ENCODE data around the gene PAEP. TPM values are rescaled to one million over a fixed set of nuclear protein-coding genes. Genes with fewer than 3 reads are reported as not detected.

The PAEP gene
- total RNA-seq, 1 donor from 2014 or later = not detected

DNA sequence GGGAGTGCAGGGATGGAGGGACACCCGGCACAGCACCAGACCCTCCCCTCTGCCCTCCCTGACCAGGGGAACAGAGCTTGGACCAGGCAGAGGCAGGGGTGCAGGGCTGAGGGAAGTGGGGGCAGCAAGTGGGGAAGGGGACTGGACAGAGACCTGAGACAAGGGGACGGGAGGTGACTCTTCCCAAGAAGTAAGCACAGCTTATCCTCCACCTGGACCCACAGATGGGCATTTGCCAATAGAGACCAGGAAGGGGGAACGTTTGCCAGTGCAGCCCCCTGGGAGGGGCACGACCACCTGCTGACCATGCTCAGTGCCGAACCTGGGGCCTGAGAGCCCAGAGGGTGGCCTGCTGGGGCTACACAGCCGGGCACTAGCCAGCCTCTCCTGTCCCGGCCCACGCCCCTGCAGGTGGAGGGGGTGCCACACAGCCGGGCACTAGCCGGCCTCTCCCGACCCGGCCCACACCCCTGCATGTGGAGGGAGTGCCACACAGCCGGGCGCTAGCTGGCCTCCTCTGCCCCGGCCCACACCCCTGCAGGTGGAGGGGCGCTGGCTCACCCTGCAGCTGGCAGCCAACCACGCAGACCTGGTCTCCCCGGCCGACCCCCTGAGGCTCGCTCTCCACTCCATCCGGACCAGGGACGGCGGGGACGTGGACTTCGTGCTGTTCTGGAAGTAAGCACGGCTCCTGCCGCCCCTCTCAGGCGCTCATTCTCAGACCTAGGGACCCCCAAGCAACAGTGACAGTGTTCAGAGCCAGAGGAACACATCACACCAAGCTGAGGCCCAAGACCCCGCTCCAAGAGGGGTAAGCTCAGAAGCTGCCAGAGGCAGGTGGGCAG is 53.5 kb downstream of the PAEP start:
- no peaks in the 10 kb centered on the region for H3K27me3 Mint-ChIP-seq (ENCODE audit: low read depth)
- H3K4me1 Mint-ChIP-seq (ENCODE audit: low read depth) = no peaks in the 10 kb centered on the region
- intact Hi-C loops (cut with micrococcal nuclease) = no loop called here

DNA sequence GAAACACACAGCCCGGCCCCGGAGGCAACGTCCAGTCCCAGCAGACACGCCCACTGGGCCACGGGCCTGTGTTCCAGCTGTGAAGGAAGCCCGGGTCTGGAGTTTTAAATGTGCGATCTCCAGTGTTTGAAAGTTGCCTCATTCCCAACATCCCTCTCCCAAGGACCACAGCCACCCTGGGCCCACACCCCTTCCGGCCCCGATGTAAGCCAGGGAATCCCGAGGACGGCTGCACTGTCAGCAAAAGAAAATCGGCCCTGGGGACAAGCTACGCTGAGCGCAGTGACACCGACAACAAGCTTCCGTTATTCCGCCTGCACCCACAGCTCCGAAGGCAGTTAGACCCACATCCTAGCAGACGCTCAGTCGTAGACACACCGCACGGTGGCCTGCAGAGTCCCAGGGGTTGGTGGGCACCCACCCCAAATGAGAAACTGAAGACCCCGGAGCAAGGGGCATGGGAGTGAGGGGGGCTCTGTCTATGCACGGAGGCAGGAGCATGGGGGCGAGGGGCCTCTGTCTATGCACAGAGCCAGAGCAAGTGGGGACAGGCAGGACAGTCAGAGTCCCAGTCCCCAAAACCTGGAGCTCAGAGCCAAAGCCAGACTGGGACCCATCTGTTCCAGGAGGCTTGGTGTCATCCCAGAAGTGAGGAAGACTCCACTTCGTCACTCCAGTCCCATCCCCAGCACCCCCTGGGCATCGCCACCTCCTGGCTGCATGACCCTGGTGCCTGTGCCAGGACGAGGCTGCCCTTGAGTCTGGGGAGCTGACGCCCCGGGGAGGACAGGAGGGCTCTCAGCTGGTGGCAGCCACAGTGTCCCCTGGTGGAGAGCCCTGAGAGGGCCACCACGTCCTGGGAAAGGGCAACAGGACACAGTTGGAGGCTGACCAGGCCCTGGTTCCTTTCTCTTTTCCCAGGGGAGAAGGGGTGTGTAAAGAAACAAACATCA is 54.4 kb downstream of the PAEP start:
- H3K36me3 Mint-ChIP-seq (ENCODE audit: low read depth) = no peaks in the 10 kb centered on the region
- intact Hi-C loops (cut with micrococcal nuclease) = no loop called here

More for the DNA sequence above, 53.5 kb downstream of the PAEP start:
- Mint-ChIP-seq H3K27ac (no peak overlapping the region), H3K4me3 (ENCODE audit: low read depth) (no peak overlapping the region), H3K9me3 (no peaks in the 10 kb centered on the region), H3K36me3 (ENCODE audit: low read depth) (no peaks in the 10 kb centered on the region)
- DNase-seq (ENCODE audit: low spot score) = no peak

More for the DNA sequence above, 54.4 kb downstream of the PAEP start:
- Mint-ChIP-seq H3K27ac (no peak overlapping the region), H3K4me3 (ENCODE audit: low read depth) (no peak overlapping the region), H3K4me1 (ENCODE audit: low read depth) (no peaks in the 10 kb centered on the region), H3K9me3 (no peaks in the 10 kb centered on the region), H3K27me3 (ENCODE audit: low read depth) (no peaks in the 10 kb centered on the region)
- no peak for DNase-seq (ENCODE audit: low spot score)

Other genes with a start within 250 kb of the PAEP start
- 2.2 and 2.3 TPM in 2 replicates for gene PPP1R26, start 82.0 kb upstream of the PAEP start, total RNA-seq
- 61.7 TPM in 2 replicates for gene MRPS2, start 61.1 kb upstream of the PAEP start, total RNA-seq
- gene LCN1, start 40.3 kb upstream of the PAEP start, total RNA-seq = not detected in 2 replicates
- gene OBP2A, start 15.6 kb upstream of the PAEP start, total RNA-seq = not detected in 2 replicates
- gene GLT6D1, start 77.8 kb downstream of the PAEP start, total RNA-seq = not detected in 2 replicates
- gene LCN9, start 101.6 kb downstream of the PAEP start, total RNA-seq = not detected in 2 replicates
- gene SOHLH1, start 137.7 kb downstream of the PAEP start, total RNA-seq = not detected in 2 replicates
- gene KCNT1, start 140.4 kb downstream of the PAEP start, total RNA-seq = not detected in 2 replicates

Measured in activated T-helper 2 cell treated with anti-CD3 and anti-CD28 coated beads, Interferon-gamma antibody, Interleukin-2, Interleukin-4, amounts not matched to agents 10 μg/mL and 5 μg/mL and 100 μg/mL, durations not matched to agents 14 hours and 24 hours and 36 hours (primary cell).